HEK293 (cell line): ENCODE measurements around the gene ELL3.

ENCODE experiments used
- CTCF ChIP-seq: fragments of 450-650 bp; formaldehyde crosslinking; IDR thresholded peaks from 2 replicates; pipeline ENCODE4 v1.5.1; 2016; ENCODE audit warnings: missing biosample characterization, missing genetic modification characterization
- OVOL3 ChIP-seq: fragments of 450-650 bp; formaldehyde crosslinking; IDR thresholded peaks from 2 replicates; pipeline ENCODE4 v1.5.1; 2016; ENCODE audit warnings: missing biosample characterization, missing genetic modification characterization
- PBX3 ChIP-seq: sonication (generic); formaldehyde crosslinking; IDR thresholded peaks from 2 replicates; pipeline ENCODE4 v1.8.1; 2022; ENCODE audit warnings: mild to moderate bottlenecking, moderate library complexity, missing genetic modification reagents
- PRDM2 ChIP-seq: fragments of 450-650 bp; formaldehyde crosslinking; IDR thresholded peaks from 2 replicates; pipeline ENCODE4 v1.5.1; 2016; ENCODE audit warnings: missing biosample characterization, missing genetic modification characterization, borderline replicate concordance
- PRDM4 ChIP-seq: fragments of 450-650 bp; formaldehyde crosslinking; IDR thresholded peaks from 2 replicates; pipeline ENCODE4 v1.5.1; 2017; ENCODE audit warnings: missing biosample characterization, missing genetic modification characterization
- RBAK ChIP-seq: fragments of 450-650 bp; formaldehyde crosslinking; IDR thresholded peaks from 2 replicates; pipeline ENCODE4 v1.5.1; 2016; ENCODE audit warnings: missing biosample characterization, missing genetic modification characterization
- SALL2 ChIP-seq: fragments of 450-650 bp; formaldehyde crosslinking; IDR thresholded peaks from 2 replicates; pipeline ENCODE4 v1.5.0; 2017; ENCODE audit warnings: missing biosample characterization, mild to moderate bottlenecking, missing genetic modification characterization, borderline replicate concordance
- ZIC2 ChIP-seq: fragments of 450-650 bp; formaldehyde crosslinking; IDR thresholded peaks from 2 replicates; pipeline ENCODE4 v1.5.1; 2016; ENCODE audit warnings: missing biosample characterization, missing genetic modification characterization
- ZNF10 ChIP-seq: fragments of 450-650 bp; formaldehyde crosslinking; IDR thresholded peaks from 2 replicates; pipeline ENCODE4 v1.5.1; 2017; ENCODE audit warnings: missing biosample characterization, missing genetic modification characterization
- ZNF202 ChIP-seq: fragments of 450-650 bp; formaldehyde crosslinking; IDR thresholded peaks from 2 replicates; pipeline ENCODE4 v1.5.1; 2016; ENCODE audit warnings: missing biosample characterization, missing genetic modification characterization, borderline replicate concordance
- ZNF354C ChIP-seq: fragments of 450-650 bp; formaldehyde crosslinking; IDR thresholded peaks from 2 replicates; pipeline ENCODE4 v1.5.1; 2016; ENCODE audit warnings: missing biosample characterization, missing genetic modification characterization, low read depth, borderline replicate concordance
- ZNF398 ChIP-seq: fragments of 450-650 bp; formaldehyde crosslinking; IDR thresholded peaks from 2 replicates; pipeline ENCODE4 v1.5.1; 2017; ENCODE audit warnings: missing biosample characterization, missing genetic modification characterization
- ZNF549 ChIP-seq: fragments of 450-650 bp; IDR thresholded peaks from 2 replicates; pipeline ENCODE4 v1.5.1; 2018; ENCODE audit warnings: missing biosample characterization, missing genetic modification characterization, mild to moderate bottlenecking, inconsistent platforms, moderate library complexity
- ZNF555 ChIP-seq: fragments of 450-650 bp; formaldehyde crosslinking; conservative IDR thresholded peaks from 2 replicates; pipeline ENCODE4 v1.5.1; 2017; ENCODE audit warnings: missing biosample characterization, mild to moderate bottlenecking, missing genetic modification characterization, inconsistent platforms
- ZNF561 ChIP-seq: fragments of 450-650 bp; IDR thresholded peaks from 2 replicates; pipeline ENCODE4 v1.5.1; 2018; ENCODE audit warnings: missing biosample characterization, missing genetic modification characterization, borderline replicate concordance
- ZNF629 ChIP-seq: fragments of 450-650 bp; formaldehyde crosslinking; IDR thresholded peaks from 2 replicates; pipeline ENCODE4 v1.5.1; 2017; ENCODE audit warnings: missing biosample characterization, missing genetic modification characterization
- ZNF664 ChIP-seq: fragments of 450-650 bp; formaldehyde crosslinking; IDR thresholded peaks from 2 replicates; pipeline ENCODE4 v1.5.1; 2016; ENCODE audit warnings: missing biosample characterization, missing genetic modification characterization
- ZNF76 ChIP-seq: fragments of 450-650 bp; formaldehyde crosslinking; IDR thresholded peaks from 2 replicates; pipeline ENCODE4; 2016; ENCODE audit warnings: low read depth, missing biosample characterization, missing genetic modification characterization, borderline replicate concordance
- ZNF785 ChIP-seq: fragments of 450-650 bp; formaldehyde crosslinking; IDR thresholded peaks from 2 replicates; pipeline ENCODE4 v1.5.1; 2016; ENCODE audit warnings: missing biosample characterization, missing genetic modification characterization
- ZNF830 ChIP-seq: fragments of 450-650 bp; IDR thresholded peaks from 2 replicates; pipeline ENCODE4 v1.5.0; 2018; ENCODE audit warnings: missing biosample characterization, missing genetic modification characterization, low read depth, mild to moderate bottlenecking, moderate library complexity
- ZSCAN18 ChIP-seq: fragments of 450-650 bp; formaldehyde crosslinking; IDR thresholded peaks from 2 replicates; pipeline ENCODE4 v1.5.1; 2016; ENCODE audit warnings: missing biosample characterization, missing genetic modification characterization
- ZSCAN5A ChIP-seq: fragments of 450-650 bp; formaldehyde crosslinking; IDR thresholded peaks from 2 replicates; pipeline ENCODE4 v1.5.1; 2016; ENCODE audit warnings: missing biosample characterization, missing genetic modification characterization
- ZXDB ChIP-seq: fragments of 450-650 bp; formaldehyde crosslinking; IDR thresholded peaks from 2 replicates; pipeline ENCODE4 v1.5.1; 2016; ENCODE audit warnings: missing biosample characterization, missing genetic modification characterization

Gene ELL3

GRCh38 chr15:43775411-43775965 lies 1.3 kb downstream of the ELL3 start (continued):
- TF ChIP-seq ZNF629 (tag by site-specific recombination) (no peak), PRDM2 (tag by site-specific recombination) (no peak), CTCF (tag by site-specific recombination) (peak; percentile 83), ZNF561 (tag by site-specific recombination) (no peak), PBX3 (no peak), PRDM4 (no peak), ZNF398 (tag by site-specific recombination) (no peak), RBAK (tag by site-specific recombination) (no peak), SALL2 (tag by site-specific recombination) (no peak), ZNF549 (no peak), OVOL3 (tag by site-specific recombination) (no peak), ZXDB (tag by site-specific recombination) (0 out of 2 replicates have a peak, but pooled peaks have one; percentile 4), ZNF354C (tag by site-specific recombination) (no peak), ZIC2 (0 out of 2 replicates have a peak, but pooled peaks have one; percentile 55), ZSCAN18 (tag by site-specific recombination) (no peak), ZNF830 (tag by site-specific recombination) (no peak), ZNF202 (tag by site-specific recombination) (no peak), ZNF785 (tag by site-specific recombination) (no peak), ZNF555 (no peak), ZSCAN5A (tag by site-specific recombination) (no peak), ZNF664 (no peak), ZNF76 (tag by site-specific recombination) (peak; percentile 83), ZNF10 (tag by site-specific recombination) (no peak)
